ENCODE measurements around the gene LRRC52.

The LRRC52 gene, protein sequence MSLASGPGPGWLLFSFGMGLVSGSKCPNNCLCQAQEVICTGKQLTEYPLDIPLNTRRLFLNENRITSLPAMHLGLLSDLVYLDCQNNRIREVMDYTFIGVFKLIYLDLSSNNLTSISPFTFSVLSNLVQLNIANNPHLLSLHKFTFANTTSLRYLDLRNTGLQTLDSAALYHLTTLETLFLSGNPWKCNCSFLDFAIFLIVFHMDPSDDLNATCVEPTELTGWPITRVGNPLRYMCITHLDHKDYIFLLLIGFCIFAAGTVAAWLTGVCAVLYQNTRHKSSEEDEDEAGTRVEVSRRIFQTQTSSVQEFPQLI

GRCh38 chr1:165543532-165544438, at the start of gene LRRC52:
Gene LRRC52, plus strand, starts transcription at chr1:165544000. Its CDS starts 297 bp downstream, at chr1:165544297.
- no peak for DNase-seq (ENCODE audit: extremely low spot score, insufficient read length, low read depth)

DNA sequence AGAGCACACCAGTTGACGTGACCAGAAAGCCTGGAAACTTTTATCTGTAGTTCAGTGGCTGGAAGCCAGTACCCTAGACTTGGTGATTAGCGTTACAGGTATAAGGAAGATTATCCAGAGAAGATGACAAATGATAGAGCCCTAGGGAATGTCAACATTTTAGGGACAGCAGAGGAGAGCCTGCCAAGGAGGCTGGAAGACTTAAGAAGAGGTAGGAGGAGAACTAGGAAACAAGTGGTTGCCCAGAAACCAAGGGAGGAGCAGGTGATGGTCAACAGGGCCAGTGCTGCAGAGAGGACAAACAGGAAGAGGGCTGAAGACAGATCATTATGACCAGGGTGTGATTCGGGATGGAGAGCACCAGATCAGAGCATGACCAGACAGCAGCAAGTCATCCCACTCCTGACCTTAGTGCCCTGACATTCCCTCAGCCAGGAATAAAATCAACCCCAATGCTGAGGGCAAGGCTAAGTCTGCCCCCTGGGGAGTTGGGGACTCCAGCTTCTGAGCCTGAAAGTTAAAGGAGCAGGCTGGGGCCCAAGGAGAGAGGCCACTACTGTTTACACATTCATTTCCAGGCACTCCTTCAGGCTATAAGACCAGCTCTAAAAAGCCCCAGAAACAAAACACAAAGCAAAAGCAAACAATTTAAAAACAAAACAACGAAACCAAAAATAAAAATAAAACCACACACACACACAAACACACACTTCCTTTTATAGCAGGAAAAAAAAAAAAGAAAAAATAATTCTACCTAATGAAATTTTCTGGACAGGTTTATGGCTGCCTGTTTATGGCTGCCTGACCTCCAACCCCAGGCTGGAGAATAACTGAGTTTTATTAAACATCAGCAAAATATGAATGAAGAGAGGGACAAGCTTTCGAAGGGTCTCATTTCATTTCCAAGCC, 48.6 kb upstream of the LRRC52 start:
- DNase-seq (ENCODE audit: extremely low spot score, insufficient read length, low read depth) (no peak), FAIRE-seq (no peak)

More at GRCh38 chr1:165543532-165544438, at the start of gene LRRC52:
- no peak for FAIRE-seq

- FAIRE-seq (no peak), DNase-seq (ENCODE audit: extremely low spot score, insufficient read length, low read depth) (no peak)
Measured at GRCh38 chr1:165495858-165496205, 48.0 kb upstream of the LRRC52 start.

- DNase-seq (ENCODE audit: extremely low spot score, insufficient read length, low read depth) (no peak), FAIRE-seq (no peak)
Measured at GRCh38 chr1:165496501-165496900, 47.3 kb upstream of the LRRC52 start.

DNA sequence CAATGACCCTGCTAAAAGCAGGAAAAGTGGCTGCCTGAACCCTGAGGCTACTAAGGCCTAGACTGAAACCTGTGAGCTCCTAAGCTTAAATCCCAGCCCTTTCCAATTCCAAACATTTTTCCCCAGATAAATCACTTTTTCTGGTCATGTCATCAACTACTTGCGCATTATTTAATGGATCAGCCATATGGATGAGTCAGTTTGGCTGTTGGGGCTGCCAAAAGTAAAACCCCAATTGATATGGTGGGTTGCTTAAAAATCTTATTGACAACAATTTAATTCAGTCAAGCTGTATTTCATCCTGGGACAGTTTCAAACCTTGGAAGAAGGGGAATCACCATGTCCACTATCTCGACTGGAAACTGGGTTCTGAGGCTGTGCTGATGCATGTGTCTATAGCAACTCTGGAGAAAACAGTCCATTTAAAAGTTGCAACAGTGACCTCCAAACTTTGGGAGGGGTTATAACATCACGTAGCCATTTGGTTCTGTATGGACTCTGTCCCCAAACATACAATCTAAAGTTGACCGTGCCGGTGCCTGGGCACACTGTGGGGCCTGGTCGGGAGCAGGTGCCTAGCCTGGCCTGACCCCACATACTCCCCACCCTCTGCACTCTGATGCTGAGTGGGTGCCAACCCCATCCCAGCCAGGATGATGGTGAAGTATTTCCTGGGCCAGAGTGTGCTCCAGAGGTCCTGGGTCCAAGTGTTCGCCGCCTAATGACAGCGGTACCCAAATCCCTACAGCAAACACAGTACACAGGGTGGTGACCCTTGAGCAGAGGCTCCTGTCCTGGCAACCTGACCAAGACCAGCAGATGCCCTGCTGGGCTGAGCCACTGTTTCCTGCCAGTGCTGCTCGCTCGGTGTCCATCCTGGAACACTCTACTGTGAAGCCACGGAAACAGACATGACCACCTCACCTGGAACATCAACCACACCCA, 46.5 kb upstream of the LRRC52 start:
- DNase-seq (ENCODE audit: extremely low spot score, insufficient read length, low read depth) (no peak), FAIRE-seq (no peak)

DNA sequence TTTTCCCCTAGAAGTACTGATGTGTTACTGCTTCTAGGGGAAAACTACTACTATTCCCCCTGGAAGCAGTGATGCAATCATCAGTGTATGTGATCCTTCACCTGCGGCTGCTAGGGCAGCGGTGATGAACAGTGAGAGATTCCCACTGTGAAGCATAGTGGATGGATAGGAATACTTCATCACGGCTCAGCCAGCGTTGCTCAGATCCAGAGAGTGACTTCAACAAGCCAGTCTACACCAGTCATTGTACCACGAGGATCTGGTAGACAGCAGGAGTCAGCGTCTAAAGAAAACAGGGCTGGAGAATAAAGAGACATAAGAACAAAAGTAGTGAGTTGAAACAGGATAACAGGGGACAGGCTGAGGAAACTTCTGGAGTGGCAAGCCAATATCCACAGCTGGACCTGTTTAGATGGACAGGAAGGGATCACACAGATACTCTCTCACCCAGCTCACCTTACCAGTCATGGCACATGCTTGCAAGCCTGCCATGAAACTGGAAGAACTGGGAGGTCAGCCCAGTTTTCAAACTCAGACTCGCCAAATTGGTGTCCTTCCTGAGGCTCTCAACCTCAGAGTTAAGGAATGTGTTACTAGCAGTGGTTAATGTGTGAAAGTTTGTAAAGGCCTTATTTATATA, 42.4 kb upstream of the LRRC52 start:
- FAIRE-seq: no peak
- no peak for DNase-seq (ENCODE audit: extremely low spot score, insufficient read length, low read depth)

- no peak for FAIRE-seq
- no peak for DNase-seq (ENCODE audit: extremely low spot score, insufficient read length, low read depth)
Measured at GRCh38 chr1:165501970-165502348, 41.8 kb upstream of the LRRC52 start.

GRCh38 chr1:165507570-165507969, 36.2 kb upstream of the LRRC52 start:
- no peak for DNase-seq (ENCODE audit: extremely low spot score, insufficient read length, low read depth)
- FAIRE-seq: no peak

DNA sequence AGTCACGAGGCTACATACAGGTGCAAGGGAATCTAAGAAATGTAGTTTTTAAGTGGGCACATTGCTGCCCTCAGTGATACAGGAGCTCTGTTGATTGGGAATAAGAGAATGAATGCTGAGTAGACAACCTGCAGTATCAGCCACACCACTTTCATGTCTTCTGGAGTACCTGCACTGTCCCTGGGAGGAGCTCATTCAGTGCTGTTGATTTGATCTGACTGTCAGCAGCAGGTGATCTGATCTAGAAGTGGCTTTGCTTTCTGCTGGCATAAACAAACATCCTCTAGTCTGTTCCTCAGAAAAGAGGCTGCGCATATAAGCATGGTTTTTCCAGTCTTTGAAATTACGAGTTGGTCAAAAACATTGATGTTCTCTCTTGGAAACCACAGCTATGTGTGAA, 35.5 kb upstream of the LRRC52 start:
- DNase-seq (ENCODE audit: extremely low spot score, insufficient read length, low read depth) (no peak), FAIRE-seq (no peak)

DNA sequence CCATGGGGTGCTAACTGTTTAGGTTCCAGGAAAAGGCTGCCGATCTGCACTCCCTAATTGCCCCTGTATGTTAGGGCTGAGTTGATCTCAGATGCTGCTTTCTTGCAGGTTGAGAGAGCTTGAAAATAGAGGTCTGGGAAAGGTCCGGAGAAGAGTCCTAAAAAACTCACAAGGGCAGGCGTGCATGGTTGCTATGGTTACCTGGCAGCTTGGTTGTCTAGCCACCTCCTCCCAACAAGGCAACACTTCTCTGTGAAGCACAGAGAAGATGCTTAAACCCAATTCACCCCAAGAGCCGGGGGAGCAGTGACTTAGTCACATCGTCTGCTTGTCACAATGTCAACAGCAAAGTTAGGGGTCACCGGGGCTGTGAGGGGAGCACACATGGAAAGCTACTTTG, 31.0 kb upstream of the LRRC52 start:
- FAIRE-seq: no peak
- no peak for DNase-seq (ENCODE audit: extremely low spot score, insufficient read length, low read depth)

DNA sequence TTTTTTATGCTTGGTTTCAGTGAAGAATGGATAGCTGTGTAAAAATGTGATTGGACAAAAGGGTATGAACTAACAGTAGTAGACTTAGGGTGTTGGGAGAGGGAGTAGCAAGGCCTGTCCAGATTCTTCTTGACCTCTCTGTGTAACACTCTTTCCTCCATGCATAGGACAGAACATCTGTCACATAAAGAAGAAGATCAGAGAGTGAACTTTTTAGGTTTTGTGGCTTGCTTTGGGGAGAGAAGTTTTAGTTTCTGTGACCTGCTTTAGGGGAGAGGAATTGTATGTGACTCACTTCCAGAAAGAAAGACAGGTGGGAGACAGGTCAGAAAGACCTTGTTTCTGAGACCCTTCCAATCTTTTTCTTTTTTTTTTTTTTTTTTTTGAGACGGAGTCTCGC, 27.3 kb upstream of the LRRC52 start:
- no peak for FAIRE-seq
- DNase-seq (ENCODE audit: extremely low spot score, insufficient read length, low read depth): no peak

GRCh38 chr1:165520646-165521045, 23.2 kb upstream of the LRRC52 start:
- FAIRE-seq: no peak
- no peak for DNase-seq (ENCODE audit: extremely low spot score, insufficient read length, low read depth)

GRCh38 chr1:165524639-165525285, 19.0 kb upstream of the LRRC52 start:
- no peak for FAIRE-seq
- DNase-seq (ENCODE audit: extremely low spot score, insufficient read length, low read depth): no peak

GRCh38 chr1:165525708-165526107, 18.1 kb upstream of the LRRC52 start:
- no peak for FAIRE-seq

GRCh38 chr1:165527251-165528007, 16.4 kb upstream of the LRRC52 start:
- DNase-seq (ENCODE audit: extremely low spot score, insufficient read length, low read depth) (no peak), FAIRE-seq (no peak)

More at GRCh38 chr1:165525708-165526107, 18.1 kb upstream of the LRRC52 start:
- no peak for DNase-seq (ENCODE audit: extremely low spot score, insufficient read length, low read depth)

DNA sequence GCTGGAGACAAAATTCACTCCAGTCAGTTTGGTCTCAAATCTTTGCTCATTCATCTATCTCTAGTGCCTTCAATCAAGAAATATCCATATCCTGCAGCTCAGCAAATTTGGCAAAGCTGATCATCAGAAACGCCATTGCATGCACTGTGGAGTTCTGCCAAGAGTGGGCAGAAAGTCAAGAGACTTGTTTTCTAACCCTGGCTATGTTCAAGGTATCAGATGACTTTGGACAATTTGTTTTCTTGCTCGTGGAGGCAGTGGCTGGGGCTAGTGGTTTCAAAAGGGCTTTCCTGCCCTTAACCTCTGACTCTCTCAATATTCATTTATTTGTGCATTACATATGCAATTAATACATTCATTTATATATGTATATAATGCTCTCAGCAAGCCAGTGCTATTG, 12.8 kb upstream of the LRRC52 start:
- DNase-seq (ENCODE audit: extremely low spot score, insufficient read length, low read depth) (no peak), FAIRE-seq (no peak)

DNA sequence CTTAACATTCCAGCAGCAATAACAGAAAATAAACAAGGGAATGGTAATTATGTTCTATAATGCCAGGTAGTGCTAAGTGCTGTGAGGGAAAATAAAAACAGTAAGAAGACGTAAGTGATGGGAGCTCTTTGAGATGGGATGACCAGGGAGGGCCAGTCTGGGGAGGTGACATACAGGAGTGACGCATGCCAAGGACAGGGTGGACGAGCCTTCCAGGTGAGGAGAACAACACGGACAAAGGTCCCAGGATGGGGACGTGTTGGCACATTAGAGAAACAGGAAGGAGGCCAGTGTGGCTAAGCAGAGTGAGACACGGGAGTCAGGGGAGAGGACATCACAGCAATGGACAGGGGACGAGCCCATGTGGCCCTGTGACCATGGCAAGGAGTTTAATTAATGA, 11.7 kb upstream of the LRRC52 start:
- no peak for FAIRE-seq
- no peak for DNase-seq (ENCODE audit: extremely low spot score, insufficient read length, low read depth)

DNA sequence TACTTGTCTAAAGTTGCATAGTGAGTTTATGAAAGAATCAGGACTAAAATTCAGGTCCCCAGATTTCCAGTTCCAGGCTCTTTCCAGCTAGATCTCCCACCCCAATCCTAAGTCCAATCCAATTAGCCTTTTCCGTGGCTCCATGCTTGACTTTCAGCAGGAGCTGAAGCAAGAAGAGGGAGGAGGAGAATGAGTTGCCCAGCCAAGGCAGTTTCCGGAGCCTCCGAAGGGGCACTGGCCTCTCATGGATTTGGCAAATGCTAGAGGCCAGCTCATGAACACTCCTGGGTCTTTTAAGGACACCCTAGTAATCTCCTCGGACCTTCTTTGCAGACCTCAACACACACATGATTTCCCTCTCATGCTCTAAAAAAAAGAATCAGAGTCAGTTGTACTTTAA, 10.5 kb upstream of the LRRC52 start:
- DNase-seq (ENCODE audit: extremely low spot score, insufficient read length, low read depth): no peak
- FAIRE-seq: no peak
